ENCODE results near the gene ZNF784.

ZNF784 gene

GRCh38 chr19:55643003-55643886, 18.9 kb upstream of the ZNF784 start, which contains the start of gene ZNF581:
Gene ZNF581, plus strand, starts transcription at chr19:55643649. Its CDS starts 923 bp downstream, at chr19:55644572.
- DNase-seq (ENCODE audit: low spot score): peak; percentile 72

- no peak for DNase-seq (ENCODE audit: low spot score)
These were observed 18.0 kb upstream of the ZNF784 start for GRCh38 chr19:55642153-55643002.

GRCh38 chr19:55641426-55642152, 17.2 kb upstream of the ZNF784 start:
- DNase-seq (ENCODE audit: low spot score): no peak

GRCh38 chr19:55640577-55641425, 16.4 kb upstream of the ZNF784 start, which contains the start of gene ZNF580:
Gene ZNF580, plus strand, starts transcription at chr19:55641002. Its CDS starts 1,507 bp downstream, at chr19:55642509.
- peak; percentile 56 for DNase-seq (ENCODE audit: low spot score)

- peak; percentile 80 for DNase-seq (ENCODE audit: low spot score)
These were observed 15.7 kb upstream of the ZNF784 start for GRCh38 chr19:55640043-55640576.

GRCh38 chr19:55638864-55639359, 14.5 kb upstream of the ZNF784 start:
- DNase-seq (ENCODE audit: low spot score): no peak

- DNase-seq (ENCODE audit: low spot score): no peak
These were observed 13.2 kb upstream of the ZNF784 start for GRCh38 chr19:55637534-55637933.

- DNase-seq (ENCODE audit: low spot score): no peak
These were observed 12.4 kb upstream of the ZNF784 start for GRCh38 chr19:55636723-55637122.

GRCh38 chr19:55635856-55636440, 11.6 kb upstream of the ZNF784 start:
- DNase-seq (ENCODE audit: low spot score): no peak

- no peak for DNase-seq (ENCODE audit: low spot score)
These were observed 11.0 kb upstream of the ZNF784 start for GRCh38 chr19:55635334-55635717.

GRCh38 chr19:55633861-55634260, 9.5 kb upstream of the ZNF784 start:
- DNase-seq (ENCODE audit: low spot score): no peak

GRCh38 chr19:55632463-55632834, 8.1 kb upstream of the ZNF784 start:
- peak; percentile 96 for DNase-seq (ENCODE audit: low spot score)

- no peak for DNase-seq (ENCODE audit: low spot score)
These were observed 2.0 kb upstream of the ZNF784 start for GRCh38 chr19:55626350-55626749.

- no peak for DNase-seq (ENCODE audit: low spot score)
These were observed 599 bp upstream of the ZNF784 start for GRCh38 chr19:55625004-55625326.

GRCh38 chr19:55623561-55623960, 805 bp downstream of the ZNF784 start:
- no peak for DNase-seq (ENCODE audit: low spot score)

GRCh38 chr19:55623130-55623529, 1.2 kb downstream of the ZNF784 start:
- no peak for DNase-seq (ENCODE audit: low spot score)

GRCh38 chr19:55622242-55622969, 2.0 kb downstream of the ZNF784 start:
- DNase-seq (ENCODE audit: low spot score): no peak

GRCh38 chr19:55621673-55622231, 2.6 kb downstream of the ZNF784 start:
- DNase-seq (ENCODE audit: low spot score): no peak

GRCh38 chr19:55621205-55621672, 3.1 kb downstream of the ZNF784 start:
- DNase-seq (ENCODE audit: low spot score): no peak

Measured in Ammon's horn (tissue), 1 donor.